K562 (cell line): ENCODE measurements around the gene LBHD2. TPM values are rescaled to one million over a fixed set of nuclear protein-coding genes. Genes with fewer than 3 reads are reported as not detected.
A peak's percentile ranks its signal among the peaks of the same experiment; 100 is the strongest.

Experiments used
- E2F5 ChIP-seq: sonication (generic); formaldehyde crosslinking; IDR thresholded peaks from 2 replicates; pipeline ENCODE4 v1.8.0; 2022; ENCODE audit warnings: mild to moderate bottlenecking, missing genetic modification reagents
- ELF2 ChIP-seq: fragments of 250-450 bp; sonication (Bioruptor Pico); IDR thresholded peaks from 2 replicates; pipeline ENCODE4 v1.5.0; 2021; ENCODE audit warnings: mild to moderate bottlenecking
- FOXM1 ChIP-seq, 2 experiments: fragments of 450-650 bp in 1 of 2; sonication (generic) in 1 of 2; formaldehyde crosslinking in 1 of 2; IDR thresholded peaks; 2 replicates each; pipeline versions ENCODE4 v1.6.1 to v1.9.0; 2017 to 2022; ENCODE audit warnings: low read depth in 2 of 2, mild to moderate bottlenecking in 2 of 2, missing genetic modification reagents in 1 of 2, moderate library complexity in 1 of 2
- HEY1 ChIP-seq: fragments of 250-450 bp; sonication (Bioruptor Pico); IDR thresholded peaks from 2 replicates; pipeline ENCODE4 v1.5.0; 2020; ENCODE audit warnings: mild to moderate bottlenecking, moderate library complexity, borderline replicate concordance
- LARP7 ChIP-seq: fragments of 450-650 bp; IDR thresholded peaks from 2 replicates; pipeline ENCODE4 v1.6.1; 2016
- NRF1 ChIP-seq, 2 experiments: fragments of 450-650 bp; IDR thresholded peaks in 1 of 2; conservative IDR thresholded peaks in 1 of 2; 2 replicates each; pipeline ENCODE4 v1.6.1; 2014; ENCODE audit warnings: mild to moderate bottlenecking in 2 of 2
- POU5F1 ChIP-seq: fragments of 150-350 bp; IDR thresholded peaks from 2 replicates; pipeline ENCODE4 v1.6.1; 2014; ENCODE audit warnings: borderline replicate concordance, low read length, low read depth, mild to moderate bottlenecking; ENCODE audit not compliant: partially characterized antibody
- RB1 ChIP-seq: fragments of 450-650 bp; IDR thresholded peaks from 2 replicates; pipeline ENCODE4 v1.6.1; 2017; ENCODE audit warnings: low read depth, mild to moderate bottlenecking
- RBM14 ChIP-seq: fragments of 200-400 bp; formaldehyde crosslinking; IDR thresholded peaks from 2 replicates; pipeline ENCODE4 v1.6.1; 2018; ENCODE audit warnings: low read depth, mild to moderate bottlenecking, low read length, moderate library complexity, borderline replicate concordance; ENCODE audit not compliant: insufficient read depth
- RBM39 ChIP-seq: fragments of 200-400 bp; formaldehyde crosslinking; optimal IDR thresholded peaks from 2 replicates; pipeline ENCODE3; 2018; ENCODE audit warnings: low read depth, low read length
- STAT6 ChIP-seq: sonication (generic); formaldehyde crosslinking; IDR thresholded peaks from 2 replicates; pipeline ENCODE4 v1.8.1; 2023; ENCODE audit warnings: mild to moderate bottlenecking, missing genetic modification reagents
- ZNF518B ChIP-seq: fragments of 250-450 bp; sonication (Bioruptor Pico); IDR thresholded peaks from 2 replicates; pipeline ENCODE4 v1.5.0; 2021; ENCODE audit warnings: mild to moderate bottlenecking, moderate library complexity
- ZNF592 ChIP-seq: fragments of 450-650 bp; IDR thresholded peaks from 2 replicates; pipeline ENCODE4 v1.6.1; 2017; ENCODE audit warnings: antibody characterized with exemption, mild to moderate bottlenecking
- polyA plus RNA-seq, 8 experiments: library from polyadenylated mRNA; depleted of rRNA in 4 of 8; stranded (reverse) in 5 of 8; unstranded in 3 of 8; fragments of >200 nt; fragmentation: Nextera tagmentation in 2 of 8; fragmentation: Illumina TruSeq in 1 of 8; extraction: Ambion mirVana in 2 of 8; extraction: Trizol in 1 of 8; gene quantifications; 2 replicates each; pipeline versions ENCODE4 v1.2.1 to v1.2.3, GENCODE V29; 2011 to 2014; ENCODE audit warnings: inconsistent platforms in 1 of 8, missing spikeins in 1 of 8
- total RNA-seq, 7 experiments: library from RNA; depleted of rRNA in 6 of 7; stranded (reverse); fragments of >200 nt in 6 of 7; fragmentation: Illumina TruSeq in 2 of 7; extraction: Trizol in 2 of 7; gene quantifications; 2 replicates each; pipeline versions ENCODE4 v1.2.1 to v1.2.3, GENCODE V29; 2011 to 2021; ENCODE audit warnings: low replicate concordance in 1 of 7

LBHD2 gene
- total and polyA plus RNA-seq, 9 of the 15 experiments (the other 6 are each of a cell fraction or from before 2014, with no cell fraction given), result not detected

- no peak for TF ChIP-seq HEY1
- TF ChIP-seq STAT6 (CRISPR knock-in tag), result no peak
- TF ChIP-seq NRF1 (conservative IDR thresholded peaks at IDR 0.05 in 1 of 2, IDR thresholded peaks at IDR 0.05 in 1 of 2), result no peak
- no peak for TF ChIP-seq FOXM1 (IDR thresholded peaks at IDR 0.05; ENCODE audit: low read depth)
- no peak for TF ChIP-seq FOXM1 (CRISPR knock-in tag; IDR thresholded peaks at IDR 0.05; ENCODE audit: low read depth)
- TF ChIP-seq RBM14, result no peak
- peak; percentile 71 for TF ChIP-seq ZNF592
- TF ChIP-seq RB1, result no peak
- no peak for TF ChIP-seq LARP7
- no peak for TF ChIP-seq ELF2 (CRISPR knock-in tag)
- no peak for TF ChIP-seq E2F5
- no peak for TF ChIP-seq POU5F1
- TF ChIP-seq ZNF518B, result no peak
- no peak for TF ChIP-seq RBM39
Measured at GRCh38 chr14:103107941-103108748, 24.1 kb downstream of the LBHD2 start (continued).
